GM19099 (cell line): ENCODE data around the gene SYNJ2.

Experiments
- POLR2A ChIP-seq: IDR thresholded peaks from 3 replicates; pipeline ENCODE4 v1.6.1; 2011; ENCODE audit warnings: low read depth; ENCODE audit not compliant: insufficient read length; ENCODE audit errors: extremely low read depth

The SYNJ2 gene

DNA sequence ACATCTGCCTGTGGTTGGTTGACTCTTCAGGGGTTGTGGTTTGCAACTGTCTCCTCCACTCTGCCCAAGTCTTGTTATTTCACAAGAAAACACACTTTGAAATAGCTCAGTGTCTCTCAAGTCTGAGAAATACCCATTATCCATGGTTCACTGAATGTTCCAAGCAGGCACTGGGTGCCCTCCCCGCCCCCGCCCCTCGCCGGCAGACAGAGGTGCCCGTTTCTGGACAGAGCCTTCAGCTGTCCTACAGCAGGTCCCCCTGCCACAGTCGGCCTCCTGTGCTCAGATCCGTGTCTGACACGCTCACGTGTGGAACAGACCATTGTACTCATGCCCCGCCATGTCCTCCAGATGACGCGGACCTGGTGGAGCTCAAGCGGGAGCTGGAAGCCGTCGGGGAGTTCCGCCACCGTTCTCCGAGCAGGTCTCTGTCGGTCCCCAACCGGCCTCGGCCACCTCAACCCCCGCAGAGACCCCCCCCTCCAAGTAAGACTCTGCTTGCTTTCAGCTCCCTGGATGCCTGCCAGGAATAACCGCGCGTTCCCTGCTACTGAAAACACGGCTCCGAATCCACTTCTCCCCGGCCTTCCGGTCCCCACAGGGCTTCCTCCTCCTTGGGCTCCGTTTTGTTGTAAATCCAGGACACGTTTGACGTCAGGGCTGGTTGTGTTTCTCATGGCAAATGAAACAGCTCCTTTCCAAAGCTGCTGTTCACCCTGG, 105.0 kb downstream of the SYNJ2 start:
- no peak for TF ChIP-seq POLR2A

DNA sequence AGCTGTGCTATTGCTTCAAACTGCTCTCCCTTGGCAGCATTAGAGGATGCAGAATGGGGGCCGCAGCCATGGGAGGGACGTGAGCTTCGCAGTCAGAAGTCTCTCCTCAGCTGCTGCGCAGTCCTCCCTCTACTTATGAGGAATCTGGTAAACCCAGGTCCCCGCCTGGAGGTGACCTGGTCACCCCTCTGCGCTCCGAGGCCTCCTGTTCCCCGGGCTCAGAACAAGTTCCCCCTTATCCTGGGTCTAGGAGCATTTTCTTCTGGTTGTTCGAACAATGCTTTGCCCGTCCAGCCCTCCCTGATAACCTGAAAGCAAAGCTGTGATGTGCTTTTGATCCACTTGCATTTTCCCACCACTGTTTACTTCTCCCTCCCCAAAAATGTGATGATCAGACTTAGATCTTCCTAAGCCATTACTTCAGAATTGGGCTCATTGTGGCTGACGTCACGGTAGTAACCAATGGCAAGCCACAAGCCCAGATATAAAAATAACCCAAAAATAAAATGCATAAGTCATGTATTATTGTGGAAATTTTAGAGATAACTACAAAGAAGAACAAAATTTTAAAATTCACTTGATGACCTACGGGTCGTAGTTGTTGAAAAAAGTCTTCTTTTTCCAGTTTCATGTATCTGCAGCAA, 105.7 kb downstream of the SYNJ2 start:
- no peak for TF ChIP-seq POLR2A

DNA sequence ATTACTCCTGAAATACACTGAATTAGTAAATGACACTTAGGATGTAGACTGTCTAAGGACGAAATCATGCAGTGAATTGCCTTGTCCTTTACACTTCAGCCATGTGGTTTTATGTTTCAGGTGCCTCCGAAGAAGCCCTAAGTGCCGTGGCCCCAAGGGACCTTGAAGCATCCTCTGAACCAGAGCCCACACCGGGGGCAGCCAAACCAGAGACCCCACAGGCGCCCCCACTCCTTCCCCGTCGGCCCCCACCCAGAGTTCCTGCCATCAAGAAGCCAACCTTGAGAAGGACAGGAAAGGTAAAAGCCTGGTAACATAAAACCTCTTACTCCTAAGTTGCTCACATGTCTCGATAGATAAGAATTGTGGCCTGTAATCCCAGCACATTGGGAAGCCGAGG, 111.1 kb downstream of the SYNJ2 start:
- TF ChIP-seq POLR2A = no peak

GRCh38 chr6:158095031-158095430, 113.4 kb downstream of the SYNJ2 start:
- no peak for TF ChIP-seq POLR2A

- TF ChIP-seq POLR2A = no peak
Observed at GRCh38 chr6:158095671-158096070, 114.0 kb downstream of the SYNJ2 start.

DNA sequence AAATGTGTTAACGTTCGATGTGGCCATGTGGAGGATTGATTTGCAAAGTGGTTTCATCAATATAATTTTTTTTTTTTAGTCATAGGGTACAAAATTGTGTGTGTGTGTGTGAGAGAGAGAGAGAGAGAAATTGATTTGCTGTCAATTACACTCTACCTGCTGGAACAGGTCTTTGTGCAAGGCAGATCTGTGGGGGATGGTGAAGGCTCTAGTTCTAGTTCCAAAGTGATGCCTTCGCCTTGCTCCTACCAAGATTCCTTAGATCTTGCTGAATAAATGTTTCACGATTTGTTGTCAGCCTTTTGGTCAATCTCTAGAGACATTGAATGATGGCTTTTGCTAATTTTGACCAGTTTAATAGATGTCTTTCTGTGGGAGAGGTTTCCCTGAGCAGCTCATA, 121.6 kb downstream of the SYNJ2 start:
- TF ChIP-seq POLR2A = no peak

- no peak for TF ChIP-seq POLR2A
Observed at GRCh38 chr6:158104696-158105095, 123.0 kb downstream of the SYNJ2 start.

- TF ChIP-seq POLR2A = no peak
Observed at GRCh38 chr6:158109748-158110147, 128.1 kb downstream of the SYNJ2 start.

DNA sequence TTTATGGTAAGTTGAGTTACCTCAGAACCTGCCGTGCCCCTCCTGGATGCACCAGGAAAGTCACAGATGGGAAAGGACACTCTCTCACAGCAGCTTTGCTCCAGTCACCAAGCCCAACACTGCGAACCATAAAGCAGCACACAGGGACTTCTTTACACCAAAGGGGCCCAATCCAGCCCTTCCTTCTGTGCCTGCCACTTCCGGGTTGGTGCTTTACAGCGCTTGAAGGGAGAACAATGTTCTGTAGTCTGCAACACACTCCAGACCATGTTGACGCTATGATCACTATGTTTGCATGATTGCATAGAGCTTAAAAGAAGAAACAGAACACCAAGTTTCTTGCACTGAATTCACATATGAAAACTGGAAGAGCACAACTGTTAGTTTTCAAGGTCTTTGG, 129.3 kb downstream of the SYNJ2 start:
- no peak for TF ChIP-seq POLR2A

- TF ChIP-seq POLR2A = no peak
Observed at GRCh38 chr6:158111987-158112386, 130.3 kb downstream of the SYNJ2 start.

GRCh38 chr6:158113802-158114201, 132.1 kb downstream of the SYNJ2 start:
- no peak for TF ChIP-seq POLR2A

DNA sequence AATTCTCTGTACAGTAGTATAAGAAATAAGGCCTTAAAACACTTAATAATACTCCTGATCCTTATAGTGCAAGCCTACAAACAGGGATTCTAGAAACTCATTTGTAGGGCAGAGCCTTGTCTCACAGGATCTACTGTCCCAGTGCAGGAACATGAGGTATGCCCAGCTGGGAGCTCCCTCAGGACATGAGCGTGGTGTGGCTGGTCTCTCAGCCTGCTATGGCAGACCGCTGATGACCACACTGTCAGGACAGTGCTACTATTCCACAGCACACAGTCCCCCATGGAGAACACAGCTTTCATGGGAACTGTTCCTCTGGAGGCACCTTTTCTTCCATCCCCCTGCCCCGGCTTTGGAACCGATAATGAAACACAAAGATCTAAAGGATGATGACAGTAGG, 133.4 kb downstream of the SYNJ2 start:
- no peak for TF ChIP-seq POLR2A

GRCh38 chr6:158115508-158115907, 133.8 kb downstream of the SYNJ2 start:
- TF ChIP-seq POLR2A = no peak

- no peak for TF ChIP-seq POLR2A
Observed at GRCh38 chr6:158118886-158119285, 137.2 kb downstream of the SYNJ2 start.

DNA sequence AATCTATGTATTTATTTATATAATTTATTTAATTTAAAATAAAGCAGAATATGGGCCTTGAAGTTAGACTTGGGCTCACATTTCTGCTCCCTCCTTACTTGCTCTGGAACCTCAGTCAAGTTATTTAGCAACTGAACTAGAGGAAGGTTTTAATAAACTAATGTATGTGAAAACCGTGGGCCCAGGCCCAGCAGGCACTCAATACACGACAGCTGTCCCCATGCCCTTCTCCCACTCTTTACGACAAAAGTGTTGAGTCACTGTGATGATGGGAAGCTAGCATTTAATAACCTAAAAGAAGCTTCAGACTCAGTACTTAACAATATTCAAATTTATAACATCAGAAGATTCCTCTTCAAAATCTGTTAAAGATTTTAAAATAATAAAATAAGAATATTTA, 139.7 kb downstream of the SYNJ2 start:
- no peak for TF ChIP-seq POLR2A

DNA sequence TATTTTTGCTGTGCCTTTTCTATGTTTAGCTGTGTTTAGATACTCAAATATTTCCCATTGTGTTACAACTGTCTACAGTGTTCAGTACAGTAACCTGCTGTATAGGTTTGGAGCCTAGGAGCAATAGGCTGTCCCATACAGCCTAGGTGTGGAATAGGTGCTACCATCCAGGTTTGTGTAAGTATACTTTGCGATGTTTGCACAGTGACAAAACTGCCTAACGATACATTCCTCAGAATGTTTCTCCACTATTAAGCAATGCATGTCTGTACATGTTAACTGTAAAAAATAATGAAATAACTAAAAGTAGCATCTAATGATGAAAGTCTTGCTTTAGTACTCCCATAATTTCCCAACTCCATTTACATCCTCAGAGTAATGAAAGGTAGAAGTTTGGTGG, 140.4 kb downstream of the SYNJ2 start:
- no peak for TF ChIP-seq POLR2A

- no peak for TF ChIP-seq POLR2A
Observed at GRCh38 chr6:158124288-158124687, 142.6 kb downstream of the SYNJ2 start.
